Heart right ventricle (tissue), 16 donors: ENCODE results near the gene RBFOX2. TPM values are rescaled to one million over a fixed set of nuclear protein-coding genes. Genes with fewer than 3 reads are reported as not detected.

Experiments used
- ATAC-seq, 8 donors: fragments of 200-7000 bp; cut with Tn5 transposase; one replicate each; pipeline ENCODE4 v1.9.1; 2020; ENCODE audit warnings: mild to moderate bottlenecking in 8 of 8, moderate library complexity in 8 of 8, moderate number of reproducible peaks in 1 of 8
- DNase-seq, 2 donors: peaks; one replicate each; pipeline ENCODE4 v3.0.0-alpha.2; 2020
- H3K27ac ChIP-seq, 10 donors: fragments of 200-600 bp; sonication (generic) in 2 of 10; one replicate each; pipeline versions ENCODE4 v1.5.0 to v1.8.0; 2020 to 2022; ENCODE audit warnings: mild to moderate bottlenecking in 3 of 10
- H3K27me3 ChIP-seq, 7 donors: fragments of 200-600 bp; one replicate each; pipeline ENCODE4 v1.8.0; 2021 to 2022; ENCODE audit warnings: mild to moderate bottlenecking in 2 of 7
- H3K36me3 ChIP-seq, 9 donors: fragments of 200-600 bp; sonication (generic) in 1 of 9; one replicate each; pipeline versions ENCODE4 v1.5.0 to v1.8.0; 2020 to 2022; ENCODE audit warnings: mild to moderate bottlenecking in 2 of 9
- H3K4me1 ChIP-seq, 9 donors: fragments of 200-600 bp; sonication (generic) in 1 of 9; one replicate each; pipeline versions ENCODE4 v1.5.0 to v1.8.0; 2020 to 2022; ENCODE audit warnings: mild to moderate bottlenecking in 4 of 9
- H3K4me3 ChIP-seq, 10 donors: fragments of 200-600 bp; sonication (generic) in 2 of 10; one replicate each; pipeline versions ENCODE4 v1.5.0 to v1.8.0; 2020 to 2022; ENCODE audit warnings: mild to moderate bottlenecking in 7 of 10, moderate library complexity in 2 of 10
- H3K9me3 ChIP-seq, 11 donors: fragments of 200-600 bp in 10 of 11; sonication (generic) in 2 of 11; one replicate each; pipeline versions ENCODE4 v1.5.0 to v1.8.0; 2013 to 2022; ENCODE audit warnings: mild to moderate bottlenecking in 2 of 11, control low read depth in 1 of 11, moderate library complexity in 1 of 11
- CTCF ChIP-seq, 9 donors: fragments of 200-600 bp; sonication (generic) in 2 of 9; IDR thresholded peaks; one replicate each; pipeline versions ENCODE4 v1.5.0 to v1.8.0; 2021 to 2022; ENCODE audit warnings: antibody characterized with exemption in 9 of 9, mild to moderate bottlenecking in 5 of 9, moderate library complexity in 1 of 9
- WGBS, 2 donors: extraction: QIAGEN DNeasy Blood & Tissue Kit; methylation state at CpG; one replicate each; pipeline ENCODE4 v1.1.7; 2013; ENCODE audit warnings: inconsistent platforms in 1 of 2; 5-methylcytosine and 5-hydroxymethylcytosine counted together
- intact Hi-C, 10 donors: fragments of 100-400 bp; cut with DNase I; formaldehyde crosslinking; loops; one replicate each; pipeline versions ENCODE4 v1.11.1 to v1.14.2; 2022
- polyA plus RNA-seq, 2 donors: library from polyadenylated mRNA; stranded (reverse); fragments of 200-250 nt; gene quantifications; one replicate each; pipeline ENCODE4 v1.2.3, GENCODE V29; 2013
- total RNA-seq, 10 donors: library from RNA; stranded (reverse); fragmentation: NEBNext Ultra II Directional in 3 of 10; extraction: Animal tissue kit (Norgen Biotek cat#: 25700) in 3 of 10; gene quantifications; one replicate each; pipeline versions ENCODE4 v1.2.1 to v1.2.4, GENCODE V29; 2021 to 2023
- donor health status: Arrhythmogenic right ventricular cardiomyopathy.
- donor health status: ischemic (EF 13 %, LVEDD 7.1; RV severe dilation, severe dysfunction).
- donor health status: healthy with polysubstance abuse.
- donor health status: DM: no; HTN: yes; CAD: no.
- donor health status: DM: no; HTN: no; CAD: no.
- donor health status: ischemic (EF 25% LVEDD 6.9; RV normal size, moderate dysfunction).
- donor health status: ischemic (EF 25% LVEDD 5.7; RV mildly dilated, moderate dysfunction).
- donor health status: healthy.
- donor health status: DM: yes; HTN: yes; CAD: no.
- donor health status: Ischemic cardiomyopathy.
- donor health status: ischemic (EF 35%, LVEDD 5.7; RV mildly dilated, moderate dysfunction).
- donor health status: nonischemic (EF 11% LVEDD 7.7; RV severe dilation, severe dysfunction).
- donor health status: DM: yes; HTN: yes; CAD: no.
- donor health status: PGD.
- donor health status: ischemic (EF 29% LVEDD 5.4; RV normal size, mild dysfunction).
- donor health status: nonischemic (EF 23%, LVEDD 6.1; RV moderate dilation, normal function).

Gene RBFOX2
- total and polyA plus RNA-seq, 12 donors, result 18.0 to 105 (median 90.4) TPM

DNA sequence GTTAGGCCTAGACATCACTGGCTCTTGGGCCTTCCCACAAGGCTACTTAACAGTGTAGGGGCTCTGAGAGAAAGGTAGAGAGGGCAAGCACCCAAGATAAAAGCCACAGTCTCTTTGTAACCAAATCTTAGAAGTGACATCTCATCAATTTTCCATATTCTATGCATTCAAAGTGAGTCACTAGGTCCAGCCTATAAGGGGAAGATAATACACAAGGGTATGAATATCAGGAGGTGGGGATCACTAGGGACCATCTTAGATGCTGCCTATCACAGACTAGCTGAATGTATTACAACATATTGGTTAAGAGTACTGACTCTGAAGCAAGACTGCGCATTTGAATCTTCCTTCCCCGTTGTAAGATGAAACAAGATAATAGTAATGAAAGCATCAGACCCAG is 144.1 kb downstream of the RBFOX2 start:
- intact Hi-C loops, result loop anchor here in 1 of 10 donors (5.0 kb wide), 1 partner anchor 37 kb away; no protein-coding TSS in a partner anchor
- DNase-seq, result no peak
- Histone ChIP-seq H3K36me3 (peaks cover 0 to 6% (median 0%) of the 10 kb centered on the region in 9 donors), H3K27ac (peak overlapping the region in 5 of 10 donors; percentile 71 to 84 (median 78)), H3K4me1 (peaks cover 11 to 89% (median 54%) of the 10 kb centered on the region in 9 donors), H3K9me3 (no peaks in the 10 kb centered on the region), H3K27me3 (no peaks in the 10 kb centered on the region), H3K4me3 (no peak overlapping the region)
- TF ChIP-seq CTCF (IDR thresholded peaks at IDR 0.05), result no peak
- no peak for ATAC-seq
- WGBS, 2 donors, result 70 to 77% methylated on average over 2 of the region's 2 CpGs

GRCh38 chr22:35883031-35883620 is 145.5 kb downstream of the RBFOX2 start:
- peak in 1 of 2 donors; percentile 38 for DNase-seq
- Histone ChIP-seq H3K9me3 (no peaks in the 10 kb centered on the region), H3K27ac (peak overlapping the region in 9 of 10 donors; percentile 50 to 84 (median 78)), H3K27me3 (no peaks in the 10 kb centered on the region), H3K36me3 (no peaks in the 10 kb centered on the region), H3K4me3 (no peak overlapping the region), H3K4me1 (peaks cover 13 to 83% (median 53%) of the 10 kb centered on the region in 9 donors)
- WGBS, 2 donors, result 34 to 41% methylated on average over 5 of the region's 5 CpGs
- no peak for TF ChIP-seq CTCF (IDR thresholded peaks at IDR 0.05)
- intact Hi-C loops, result loop anchor here in 1 of 10 donors (5.0 kb wide), 1 partner anchor 36 kb away; no protein-coding TSS in a partner anchor
- peak; percentile 31 to 88 (median 78) for ATAC-seq

DNA sequence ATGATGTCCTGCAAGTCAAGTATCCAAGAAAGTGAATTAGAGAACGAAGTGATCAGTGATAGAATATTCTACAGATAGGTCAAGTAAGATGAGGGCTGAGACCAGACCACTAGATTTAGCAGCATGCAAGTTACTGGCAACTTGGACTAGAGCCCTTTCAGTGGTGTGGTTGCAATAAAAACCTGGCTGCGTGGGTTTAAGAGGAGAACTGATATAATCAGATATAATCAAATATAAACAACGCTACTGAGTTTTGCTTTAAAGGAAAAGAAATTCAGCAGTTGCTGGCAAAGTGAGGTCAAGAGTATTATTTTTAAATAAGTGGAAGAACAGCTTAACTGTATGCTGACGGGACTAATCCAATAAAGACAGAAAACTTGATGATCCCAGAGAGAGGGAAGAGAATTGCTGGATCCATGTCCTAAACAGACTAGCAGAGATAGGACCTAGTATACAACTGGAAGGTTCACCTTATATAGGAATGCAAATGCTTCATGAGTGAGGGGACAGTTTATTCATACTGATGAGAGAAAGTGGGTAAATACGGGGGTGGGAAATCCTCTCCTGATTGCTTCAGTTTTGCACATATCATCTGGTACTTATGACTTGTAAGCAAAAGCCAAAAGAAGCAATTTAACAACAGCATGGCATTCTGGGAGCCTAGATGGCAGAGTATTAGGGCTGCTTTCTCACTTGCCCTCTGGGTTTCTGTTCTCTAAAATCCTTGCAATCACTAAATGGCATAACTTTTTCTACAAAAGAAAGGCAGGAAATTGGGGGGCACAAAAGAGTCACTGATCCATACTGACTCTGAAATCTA is 146.2 kb downstream of the RBFOX2 start:
- Histone ChIP-seq H3K9me3 (no peaks in the 10 kb centered on the region), H3K36me3 (no peaks in the 10 kb centered on the region), H3K27me3 (no peaks in the 10 kb centered on the region), H3K27ac (peak overlapping the region in 9 of 10 donors; percentile 50 to 84 (median 78)), H3K4me1 (peaks cover 13 to 79% (median 48%) of the 10 kb centered on the region in 9 donors), H3K4me3 (no peak overlapping the region)
- no peak for DNase-seq
- intact Hi-C loops, result loop anchor here in 1 of 10 donors (5.0 kb wide), 1 partner anchor 35 kb away; no protein-coding TSS in a partner anchor
- WGBS, 2 donors, result 19 to 29% methylated on average over 5 of the region's 5 CpGs
- no peak for TF ChIP-seq CTCF (IDR thresholded peaks at IDR 0.05)
- ATAC-seq, result peak in 3 of 8 donors; percentile 48 to 60 (median 54)

- Histone ChIP-seq H3K36me3 (no peaks in the 10 kb centered on the region), H3K4me3 (no peak overlapping the region), H3K4me1 (peaks cover 13 to 72% (median 43%) of the 10 kb centered on the region in 9 donors), H3K27me3 (no peaks in the 10 kb centered on the region), H3K27ac (peak overlapping the region in 4 of 10 donors; percentile 9 to 84 (median 38)), H3K9me3 (peaks cover 0 to 8% (median 0%) of the 10 kb centered on the region in 11 donors)
- intact Hi-C loops, result no loop called here
- 71 to 82% methylated on average over 2 of the region's 2 CpGs for WGBS, 2 donors
- ATAC-seq (no peak), DNase-seq (no peak)
- no peak for TF ChIP-seq CTCF (IDR thresholded peaks at IDR 0.05)
Observed at GRCh38 chr22:35879351-35879750, 149.3 kb downstream of the RBFOX2 start.
